Fibroblast of the aortic adventitia (primary cell): ENCODE measurements around the gene MAN1C1. TPM values are rescaled to one million over a fixed set of nuclear protein-coding genes. Genes with fewer than 3 reads are reported as not detected.
"Not testable (repeated sequence)": the region's sequence is repeated elsewhere in the genome, so short reads cannot be mapped to it uniquely, and the experiment has no call there.

ENCODE experiments used
- DNase-seq: peaks from one replicate; pipeline ENCODE4 v3.0.0-alpha.2; 2010; ENCODE audit warnings: low read depth
- H3K4me3 ChIP-seq: 2 replicates; pipeline ENCODE4 v1.5.1; 2011; ENCODE audit warnings: low read depth, mild to moderate bottlenecking, control low read depth, low read length, moderate library complexity
- CTCF ChIP-seq: IDR thresholded peaks from 2 replicates; pipeline ENCODE4 v1.5.1; 2011; ENCODE audit warnings: mild to moderate bottlenecking, low read length, control low read depth, inconsistent platforms; ENCODE audit not compliant: insufficient read depth
- total RNA-seq: library from RNA; depleted of rRNA; stranded (reverse); fragments of >200 nt; gene quantifications from 2 replicates; pipeline ENCODE4 v1.2.3, GENCODE V29; 2012; ENCODE audit warnings: low replicate concordance

Gene MAN1C1
- total RNA-seq, 1 donor, result 6.6 TPM

- DNase-seq, result no peak
- no peak for TF ChIP-seq CTCF
These were observed 9.4 kb downstream of the MAN1C1 start for GRCh38 chr1:25626018-25626417.

GRCh38 chr1:25628741-25629421 is 12.3 kb downstream of the MAN1C1 start:
- TF ChIP-seq CTCF, result no peak
- no peak for DNase-seq
- no peak overlapping the region for H3K4me3 ChIP-seq

More at GRCh38 chr1:25626018-25626417, 9.4 kb downstream of the MAN1C1 start:
- no peak overlapping the region for H3K4me3 ChIP-seq

GRCh38 chr1:25629836-25630235 is 13.2 kb downstream of the MAN1C1 start:
- no peak overlapping the region for H3K4me3 ChIP-seq
- TF ChIP-seq CTCF, result no peak
- no peak for DNase-seq

- H3K4me3 ChIP-seq, result no peak overlapping the region
- no peak for TF ChIP-seq CTCF
- no peak for DNase-seq
These were observed 15.3 kb downstream of the MAN1C1 start for GRCh38 chr1:25631750-25632485.

- TF ChIP-seq CTCF, result no peak
- no peak for DNase-seq
- H3K4me3 ChIP-seq, result no peak overlapping the region
These were observed 17.5 kb downstream of the MAN1C1 start for GRCh38 chr1:25634066-25634465.

- DNase-seq, result no peak
- TF ChIP-seq CTCF, result no peak
- no peak overlapping the region for H3K4me3 ChIP-seq
These were observed 18.3 kb downstream of the MAN1C1 start for GRCh38 chr1:25634896-25635295.

- not testable (repeated sequence) for H3K4me3 ChIP-seq, DNase-seq
These were observed 19.6 kb downstream of the MAN1C1 start for GRCh38 chr1:25636141-25636540.
